Upper lobe of right lung (tissue), 1 donor: ENCODE data around the gene AMN. TPM values are rescaled to one million over a fixed set of nuclear protein-coding genes. Genes with fewer than 3 reads are reported as not detected.

Source experiments
- ATAC-seq: fragments of 200-7000 bp; cut with Tn5 transposase; one replicate; pipeline ENCODE4 v1.9.1; 2020; ENCODE audit warnings: mild to moderate bottlenecking, moderate library complexity
- DNase-seq: peaks from one replicate; pipeline ENCODE4 v3.0.0-alpha.2; 2020
- H3K27ac ChIP-seq: fragments of 200-600 bp; one replicate; pipeline ENCODE4 v1.8.0; 2022
- H3K27me3 ChIP-seq: fragments of 200-600 bp; one replicate; pipeline ENCODE4 v1.8.0; 2022; ENCODE audit warnings: mild to moderate bottlenecking
- H3K36me3 ChIP-seq: fragments of 200-600 bp; one replicate; pipeline ENCODE4 v1.8.0; 2022
- H3K4me1 ChIP-seq: fragments of 200-600 bp; one replicate; pipeline ENCODE4 v1.8.0; 2022
- H3K4me3 ChIP-seq: fragments of 200-600 bp; one replicate; pipeline ENCODE4 v1.8.0; 2022; ENCODE audit warnings: mild to moderate bottlenecking
- H3K9me3 ChIP-seq: fragments of 200-600 bp; one replicate; pipeline ENCODE4 v1.8.0; 2022
- intact Hi-C: fragments of 100-400 bp; cut with DNase I; formaldehyde crosslinking; loops from one replicate; pipeline ENCODE4 v1.11.0; 2022
- total RNA-seq: library from RNA; stranded (reverse); fragmentation: NEBNext Ultra II Directional; extraction: Animal tissue kit (Norgen Biotek cat#: 25700); gene quantifications from one replicate; pipeline ENCODE4 v1.2.1, GENCODE V29; 2021
- TF ChIP-seq, protein P1 (sequence below): fragments of 200-600 bp; IDR thresholded peaks from one replicate; pipeline ENCODE4 v1.8.0; 2022; ENCODE audit warnings: antibody characterized with exemption
- donor health status: DM: no; HTN: yes; CAD: no; lungs with severe emphysema.

AMN gene
- total RNA-seq, 1 donor from 2014 or later: 19.8 TPM

DNA sequence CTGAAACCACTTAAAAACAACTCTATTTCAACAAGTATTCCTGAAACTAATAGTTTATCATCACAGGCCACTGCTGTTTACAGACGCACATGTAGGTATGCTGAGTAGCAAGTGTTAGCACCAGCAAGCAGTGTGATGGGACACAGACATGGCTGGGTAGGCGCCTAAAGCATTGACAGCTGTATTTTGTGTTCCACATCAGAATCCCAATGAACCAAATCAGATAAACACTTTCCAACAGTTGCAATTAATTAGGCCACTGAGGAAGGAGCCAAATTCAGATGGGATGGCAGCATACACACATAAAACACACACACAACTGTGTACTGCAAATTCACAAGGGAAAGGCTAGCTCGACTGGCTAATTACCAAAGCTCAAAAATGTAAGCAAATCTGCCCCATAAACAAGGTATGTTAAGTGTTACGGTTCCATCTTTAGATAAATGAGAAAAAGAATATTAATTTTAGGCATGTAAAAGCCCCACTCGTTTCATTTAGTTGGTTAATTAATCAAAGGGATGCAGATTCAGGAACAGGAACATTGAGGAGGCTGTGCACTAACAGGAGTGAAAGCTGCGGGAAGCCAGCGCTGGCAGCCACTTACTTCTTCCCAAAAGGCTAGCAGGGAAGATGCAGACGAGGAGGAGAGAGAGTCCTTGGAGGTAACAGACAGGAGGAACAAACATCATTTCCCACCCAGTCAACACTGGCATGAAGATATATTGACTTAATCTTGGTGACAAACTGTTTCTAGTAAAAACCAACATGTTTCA, 33.4 kb downstream of the AMN start:
- H3K36me3 ChIP-seq: peaks cover 100% of the 10 kb centered on the region

GRCh38 chr14:102957222-102957621, 34.8 kb downstream of the AMN start:
- Histone ChIP-seq H3K4me1 (no peaks in the 10 kb centered on the region), H3K4me3 (no peak overlapping the region), H3K27ac (no peak overlapping the region), H3K36me3 (peaks cover 100% of the 10 kb centered on the region), H3K9me3 (no peaks in the 10 kb centered on the region), H3K27me3 (no peaks in the 10 kb centered on the region)
- ATAC-seq: no peak
- intact Hi-C loops: no loop called here
- no peak for DNase-seq
- TF ChIP-seq, protein P1, sequence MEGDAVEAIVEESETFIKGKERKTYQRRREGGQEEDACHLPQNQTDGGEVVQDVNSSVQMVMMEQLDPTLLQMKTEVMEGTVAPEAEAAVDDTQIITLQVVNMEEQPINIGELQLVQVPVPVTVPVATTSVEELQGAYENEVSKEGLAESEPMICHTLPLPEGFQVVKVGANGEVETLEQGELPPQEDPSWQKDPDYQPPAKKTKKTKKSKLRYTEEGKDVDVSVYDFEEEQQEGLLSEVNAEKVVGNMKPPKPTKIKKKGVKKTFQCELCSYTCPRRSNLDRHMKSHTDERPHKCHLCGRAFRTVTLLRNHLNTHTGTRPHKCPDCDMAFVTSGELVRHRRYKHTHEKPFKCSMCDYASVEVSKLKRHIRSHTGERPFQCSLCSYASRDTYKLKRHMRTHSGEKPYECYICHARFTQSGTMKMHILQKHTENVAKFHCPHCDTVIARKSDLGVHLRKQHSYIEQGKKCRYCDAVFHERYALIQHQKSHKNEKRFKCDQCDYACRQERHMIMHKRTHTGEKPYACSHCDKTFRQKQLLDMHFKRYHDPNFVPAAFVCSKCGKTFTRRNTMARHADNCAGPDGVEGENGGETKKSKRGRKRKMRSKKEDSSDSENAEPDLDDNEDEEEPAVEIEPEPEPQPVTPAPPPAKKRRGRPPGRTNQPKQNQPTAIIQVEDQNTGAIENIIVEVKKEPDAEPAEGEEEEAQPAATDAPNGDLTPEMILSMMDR: no peak

More for the DNA sequence above, 33.4 kb downstream of the AMN start:
- intact Hi-C loops: no loop called here
- TF ChIP-seq, protein P1: no peak
- DNase-seq (no peak), ATAC-seq (no peak)
- Histone ChIP-seq H3K27me3 (no peaks in the 10 kb centered on the region), H3K4me1 (no peaks in the 10 kb centered on the region), H3K27ac (no peak overlapping the region), H3K4me3 (no peak overlapping the region), H3K9me3 (no peaks in the 10 kb centered on the region)

DNA sequence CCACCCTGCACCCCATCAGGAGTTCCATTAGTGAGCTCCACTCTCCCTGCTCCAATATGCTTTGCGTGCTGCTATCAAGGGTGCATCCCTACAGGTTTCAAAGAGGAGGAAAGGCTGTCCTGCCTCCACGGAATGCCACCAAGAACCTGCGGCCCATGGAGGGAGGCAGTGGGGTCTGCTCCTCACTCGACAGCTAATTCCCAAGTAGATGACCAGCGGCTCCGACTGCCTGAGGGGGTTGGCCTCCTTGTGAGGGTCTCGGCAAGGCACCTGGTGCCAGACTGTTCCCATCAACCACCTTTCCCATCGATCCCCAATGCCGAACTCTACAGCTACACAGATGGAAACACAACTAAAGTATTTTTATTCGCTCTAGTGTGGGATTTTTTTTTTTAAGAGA, 36.0 kb downstream of the AMN start:
- TF ChIP-seq, protein P1: no peak
- no peak for ATAC-seq
- no peaks in the 10 kb centered on the region for H3K9me3 ChIP-seq
- no peak overlapping the region for H3K4me3 ChIP-seq
- peaks cover 100% of the 10 kb centered on the region for H3K36me3 ChIP-seq
- no peak overlapping the region for H3K27ac ChIP-seq
- no peaks in the 10 kb centered on the region for H3K4me1 ChIP-seq
- intact Hi-C loops: no loop called here
- H3K27me3 ChIP-seq: no peaks in the 10 kb centered on the region
- no peak for DNase-seq

- peaks cover 100% of the 10 kb centered on the region for H3K36me3 ChIP-seq
- DNase-seq: no peak
- H3K4me1 ChIP-seq: no peaks in the 10 kb centered on the region
- TF ChIP-seq, protein P1: no peak
- no peak for ATAC-seq
- intact Hi-C loops: no loop called here
- no peak overlapping the region for H3K27ac ChIP-seq
- H3K9me3 ChIP-seq: no peaks in the 10 kb centered on the region
- H3K27me3 ChIP-seq: no peaks in the 10 kb centered on the region
- no peak overlapping the region for H3K4me3 ChIP-seq
Measured at GRCh38 chr14:102962111-102962627, 39.7 kb downstream of the AMN start.

DNA sequence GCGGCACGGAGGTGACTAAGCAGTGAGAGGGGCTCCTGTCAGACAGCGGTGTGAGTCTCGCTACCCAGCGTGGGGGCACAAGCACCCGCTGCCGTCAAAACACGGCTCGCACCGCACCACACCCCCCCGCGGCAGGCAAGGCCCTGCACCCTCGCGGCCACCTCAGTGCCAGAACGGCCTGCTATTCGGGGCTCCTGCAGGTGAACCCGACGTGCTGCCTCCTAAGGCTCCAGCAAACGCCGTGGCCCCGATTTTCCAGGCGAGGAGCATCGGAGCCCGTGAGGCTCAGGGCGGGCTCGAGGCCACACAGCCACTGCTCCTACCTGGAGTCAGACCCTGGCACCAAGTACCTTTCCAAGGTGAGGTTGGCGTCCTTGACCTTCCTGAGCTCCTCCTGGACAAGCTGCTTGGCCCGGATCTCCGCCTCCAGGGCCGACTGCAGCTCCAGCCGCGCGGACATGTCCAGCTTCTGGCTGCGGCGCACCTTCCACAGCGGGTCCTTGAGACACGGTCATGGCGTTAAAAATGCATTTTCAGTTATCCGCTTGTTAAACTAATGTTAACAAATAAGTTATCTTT, 41.8 kb downstream of the AMN start:
- ATAC-seq: peak; percentile 20
- intact Hi-C loops: no loop called here
- TF ChIP-seq, protein P1: no peak

More for the DNA sequence above, 41.8 kb downstream of the AMN start:
- DNase-seq: no peak
- H3K4me3 ChIP-seq: no peak overlapping the region
- H3K4me1 ChIP-seq: no peaks in the 10 kb centered on the region
- H3K27ac ChIP-seq: no peak overlapping the region
- no peaks in the 10 kb centered on the region for H3K27me3 ChIP-seq
- H3K9me3 ChIP-seq: no peaks in the 10 kb centered on the region
- peaks cover 100% of the 10 kb centered on the region for H3K36me3 ChIP-seq
